GM18861 (cell line): Measurements from ENCODE around the gene BAHCC1.

Experiments
- ATAC-seq: cut with Tn5 transposase; IDR thresholded peaks from one replicate; pipeline ENCODE4 v1.9.1; 2021; ENCODE audit not compliant: unreplicated experiment

BAHCC1 gene

GRCh38 chr17:81397314-81398175 is 2.3 kb downstream of the BAHCC1 start:
- no peak for ATAC-seq

GRCh38 chr17:81398176-81398831 is 3.0 kb downstream of the BAHCC1 start:
- no peak for ATAC-seq

GRCh38 chr17:81398832-81399411 is 3.7 kb downstream of the BAHCC1 start:
- no peak for ATAC-seq

GRCh38 chr17:81399481-81400153 is 4.4 kb downstream of the BAHCC1 start:
- ATAC-seq, result no peak

DNA sequence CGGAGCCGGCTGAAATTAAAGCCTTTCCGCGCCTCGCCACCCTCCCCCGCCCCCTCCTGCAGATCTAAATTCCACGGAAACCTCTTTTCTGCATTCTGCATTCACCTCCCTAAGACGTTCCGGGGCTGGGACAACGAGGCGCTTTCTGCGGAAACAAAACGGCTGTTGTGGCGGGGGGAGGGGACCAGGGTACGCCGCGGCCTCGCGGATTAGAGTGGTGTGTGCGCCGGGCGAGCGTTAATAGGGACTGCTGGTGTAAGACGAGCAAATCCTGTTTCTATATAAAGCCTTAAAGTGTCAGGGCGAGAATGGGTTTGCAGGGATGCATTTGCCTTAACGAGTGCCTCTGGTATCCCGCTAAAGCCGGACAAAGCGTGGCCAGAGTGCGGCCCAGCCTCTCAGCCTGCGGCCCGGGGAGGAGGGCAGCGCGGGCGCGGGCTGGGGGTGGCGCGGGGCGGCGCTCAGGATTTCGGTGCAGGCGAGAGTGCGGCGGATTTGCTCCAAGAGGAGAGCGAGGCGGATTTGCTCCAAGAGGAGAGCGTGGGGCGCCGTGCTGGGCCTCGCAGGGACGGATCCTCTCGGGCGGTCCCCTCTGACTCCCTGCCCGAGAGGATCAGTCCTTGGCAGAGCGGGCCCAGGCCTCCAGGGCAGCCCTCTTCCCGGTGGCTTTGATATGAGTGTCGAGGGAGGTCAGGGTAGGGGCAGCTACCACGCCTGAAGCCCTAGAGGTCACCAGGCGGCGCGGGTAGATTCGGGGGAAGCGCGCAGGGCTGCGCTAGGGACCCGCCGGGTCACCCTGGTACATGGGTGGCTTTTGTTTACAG is 5.1 kb downstream of the BAHCC1 start:
- no peak for ATAC-seq

DNA sequence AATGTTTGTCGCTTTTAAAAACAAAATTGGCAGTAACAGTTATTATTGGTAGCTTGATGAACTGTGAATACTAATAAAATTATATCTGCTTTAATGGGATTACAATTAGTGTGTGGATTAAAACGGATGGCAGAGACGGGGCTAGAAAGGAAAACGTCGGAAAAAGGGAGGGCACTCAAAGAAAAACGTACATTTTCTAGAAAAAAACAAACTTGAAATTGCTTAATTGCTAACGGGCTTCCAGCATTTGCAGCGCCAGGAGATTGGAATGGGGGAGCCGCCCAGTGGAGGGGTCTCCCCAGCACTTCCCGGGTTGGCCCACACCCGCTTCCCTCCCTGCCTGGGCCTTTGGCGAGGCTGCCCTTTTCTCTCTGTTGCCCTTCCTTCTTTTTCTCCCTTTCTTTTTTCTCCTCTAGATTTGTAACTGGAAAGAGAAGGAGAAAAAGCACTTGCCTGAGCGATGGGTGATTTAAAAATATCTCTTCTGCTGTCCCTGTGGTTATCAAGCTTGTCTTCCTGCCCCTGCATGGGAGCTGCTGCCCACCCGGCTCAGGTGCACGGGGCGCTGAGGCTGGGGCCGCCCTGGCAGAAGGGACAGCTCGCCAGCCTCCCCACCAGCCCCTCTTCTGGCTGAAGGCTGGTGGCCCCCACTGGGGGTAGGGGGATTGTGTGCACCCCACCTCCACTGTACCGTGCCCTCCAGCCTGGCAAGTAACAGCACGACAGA is 5.9 kb downstream of the BAHCC1 start:
- no peak for ATAC-seq

- ATAC-seq, result no peak
Observed at GRCh38 chr17:81401723-81402529, 6.7 kb downstream of the BAHCC1 start.

GRCh38 chr17:81402530-81402941 is 7.3 kb downstream of the BAHCC1 start:
- no peak for ATAC-seq

DNA sequence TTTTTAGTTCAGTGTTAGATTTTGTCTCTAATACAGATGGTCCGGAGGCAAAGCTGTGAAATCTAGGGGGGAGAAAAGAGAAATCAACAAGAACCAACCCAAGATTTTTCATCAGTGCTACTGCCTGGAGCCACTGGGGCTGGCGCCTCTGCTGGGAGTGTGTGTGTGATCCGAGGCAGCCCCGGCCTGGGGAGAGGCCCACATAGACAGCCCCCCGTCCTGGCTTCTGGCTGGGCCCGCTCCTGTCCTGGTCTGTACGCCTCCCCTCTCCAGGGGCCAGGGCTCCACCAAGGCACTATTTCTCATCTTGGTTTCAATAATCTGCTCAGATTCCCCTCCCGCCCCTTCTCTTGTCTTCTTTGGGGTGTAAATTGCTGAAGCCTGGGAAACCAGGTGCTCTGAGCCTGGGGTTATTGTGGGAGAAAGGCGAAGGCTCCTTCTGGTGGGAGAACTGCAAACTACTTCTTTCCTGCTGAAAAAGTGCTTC is 7.8 kb downstream of the BAHCC1 start:
- no peak for ATAC-seq

GRCh38 chr17:81403671-81404534 is 8.6 kb downstream of the BAHCC1 start:
- ATAC-seq, result no peak

- ATAC-seq, result no peak
Observed at GRCh38 chr17:81404558-81405165, 9.4 kb downstream of the BAHCC1 start.

GRCh38 chr17:81405411-81405872 is 10.2 kb downstream of the BAHCC1 start:
- no peak for ATAC-seq

- no peak for ATAC-seq
Observed at GRCh38 chr17:81406117-81406953, 11.1 kb downstream of the BAHCC1 start.

- no peak for ATAC-seq
Observed at GRCh38 chr17:81408049-81408448, 12.8 kb downstream of the BAHCC1 start.

DNA sequence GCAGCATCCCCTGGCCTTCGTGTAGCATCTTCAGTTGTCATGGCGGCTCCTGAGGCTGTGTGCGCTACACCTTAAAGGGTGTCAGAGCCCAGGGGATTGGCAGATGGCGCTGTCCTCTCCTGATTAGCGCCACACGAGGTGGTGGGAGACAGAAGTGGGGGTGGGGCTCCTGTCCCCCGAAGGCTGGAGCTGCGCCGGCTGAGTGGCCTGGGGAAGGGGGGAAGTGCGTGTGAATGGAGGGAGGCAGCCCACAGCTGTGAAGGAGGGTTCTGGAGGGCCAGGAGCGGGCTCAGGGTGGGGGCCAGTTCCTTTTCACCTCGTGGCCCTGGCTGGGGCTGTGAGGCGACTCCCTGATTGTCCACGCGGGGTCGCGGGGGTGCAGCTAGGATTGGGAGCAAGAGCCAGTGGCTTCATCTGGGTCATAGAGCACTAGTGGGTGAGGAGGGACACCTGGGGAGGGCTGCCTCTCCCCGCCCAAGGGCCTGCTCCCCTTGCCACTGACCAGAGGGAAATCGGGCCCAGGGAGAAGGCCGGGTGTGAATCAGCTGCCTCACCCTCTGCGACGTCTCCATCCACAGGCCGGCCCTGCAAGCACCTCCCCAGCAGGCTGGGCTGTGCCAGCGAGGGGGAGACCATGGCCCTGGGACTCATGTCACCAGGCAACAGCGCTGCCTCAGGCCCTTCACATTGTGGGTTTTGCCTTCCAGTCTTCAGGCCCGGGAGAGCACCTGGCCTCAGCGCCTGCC is 14.1 kb downstream of the BAHCC1 start:
- no peak for ATAC-seq

DNA sequence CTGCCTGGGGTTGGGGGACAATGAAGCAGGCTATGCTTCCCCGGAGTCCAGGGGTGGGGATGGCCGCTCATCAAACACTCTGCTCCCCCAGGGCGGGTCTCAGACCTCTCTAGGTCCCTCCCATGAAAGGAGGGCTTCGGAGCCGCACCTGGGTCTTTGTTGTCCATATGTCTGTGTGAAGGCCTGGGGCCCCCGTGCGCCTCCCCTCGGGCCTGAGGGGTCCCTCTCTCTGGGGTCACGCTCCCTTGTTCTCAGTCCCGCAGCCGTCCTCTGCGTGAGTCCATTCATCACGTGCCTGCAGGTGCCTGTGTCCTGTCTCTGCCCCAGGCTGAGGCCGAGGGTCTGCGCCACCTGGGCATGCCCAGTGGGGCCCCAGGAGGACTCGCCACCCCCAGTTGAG is 15.6 kb downstream of the BAHCC1 start:
- ATAC-seq, result no peak
